HL-60 (cell line): ENCODE results near the gene GABBR2.

Experiments
- CTCF ChIP-seq: IDR thresholded peaks from one replicate; pipeline ENCODE4 v1.5.1; 2011; ENCODE audit warnings: low read length, control low read depth, inconsistent platforms; ENCODE audit not compliant: insufficient read depth
- POLR2AphosphoS5 ChIP-seq: IDR thresholded peaks from 2 replicates; pipeline ENCODE4 v1.6.1; 2012; ENCODE audit warnings: low read depth
- SPI1 ChIP-seq: IDR thresholded peaks from 2 replicates; pipeline ENCODE4 v1.6.1; 2012; ENCODE audit warnings: low read depth, mild to moderate bottlenecking, borderline replicate concordance
- TF ChIP-seq, protein P1 (sequence below): IDR thresholded peaks from 2 replicates; pipeline ENCODE4 v1.6.1; 2012; ENCODE audit warnings: low read depth; ENCODE audit not compliant: insufficient replicate concordance

DNA sequence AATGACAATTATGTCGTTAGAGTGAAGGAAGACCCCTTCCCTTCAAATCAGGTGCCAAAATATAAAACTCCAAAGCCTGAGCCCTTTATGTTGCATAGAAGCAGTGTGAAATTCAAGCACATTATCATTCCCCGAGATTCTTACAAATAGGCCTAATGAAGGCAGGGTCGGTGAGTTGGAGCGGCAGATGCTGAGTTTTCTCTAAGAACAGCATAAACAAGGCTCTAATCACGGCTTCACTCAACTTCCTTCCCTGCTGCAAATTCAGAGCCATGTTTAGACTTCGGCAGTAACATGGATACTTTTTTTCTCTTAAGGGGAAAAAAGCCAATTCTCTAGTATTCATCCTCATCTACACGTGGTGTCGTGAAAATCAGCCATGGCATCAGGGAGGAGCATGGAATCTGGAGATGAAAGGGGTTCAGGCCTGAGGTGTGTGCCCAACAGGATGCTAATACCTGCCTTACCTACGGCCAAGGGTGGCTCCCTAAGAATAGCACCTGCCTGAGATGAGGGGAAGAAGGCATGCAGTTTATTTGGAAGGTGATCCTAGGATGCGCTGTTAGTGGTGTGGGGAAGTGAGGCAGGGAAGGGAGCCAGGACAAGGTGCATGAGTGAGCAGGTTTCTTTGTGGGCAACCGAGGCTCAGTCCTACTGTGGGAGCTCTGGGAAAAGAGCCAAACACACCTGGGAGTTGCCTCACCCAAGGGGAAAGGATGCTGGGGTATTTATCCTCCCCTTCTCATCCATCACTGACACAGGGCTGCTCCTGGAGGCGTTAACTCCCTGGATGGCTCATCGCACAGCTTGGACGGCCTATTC lies 306.5 kb downstream of the GABBR2 start:
- TF ChIP-seq CTCF (no peak), SPI1 (no peak), POLR2AphosphoS5 (no peak)
- TF ChIP-seq, protein P1, sequence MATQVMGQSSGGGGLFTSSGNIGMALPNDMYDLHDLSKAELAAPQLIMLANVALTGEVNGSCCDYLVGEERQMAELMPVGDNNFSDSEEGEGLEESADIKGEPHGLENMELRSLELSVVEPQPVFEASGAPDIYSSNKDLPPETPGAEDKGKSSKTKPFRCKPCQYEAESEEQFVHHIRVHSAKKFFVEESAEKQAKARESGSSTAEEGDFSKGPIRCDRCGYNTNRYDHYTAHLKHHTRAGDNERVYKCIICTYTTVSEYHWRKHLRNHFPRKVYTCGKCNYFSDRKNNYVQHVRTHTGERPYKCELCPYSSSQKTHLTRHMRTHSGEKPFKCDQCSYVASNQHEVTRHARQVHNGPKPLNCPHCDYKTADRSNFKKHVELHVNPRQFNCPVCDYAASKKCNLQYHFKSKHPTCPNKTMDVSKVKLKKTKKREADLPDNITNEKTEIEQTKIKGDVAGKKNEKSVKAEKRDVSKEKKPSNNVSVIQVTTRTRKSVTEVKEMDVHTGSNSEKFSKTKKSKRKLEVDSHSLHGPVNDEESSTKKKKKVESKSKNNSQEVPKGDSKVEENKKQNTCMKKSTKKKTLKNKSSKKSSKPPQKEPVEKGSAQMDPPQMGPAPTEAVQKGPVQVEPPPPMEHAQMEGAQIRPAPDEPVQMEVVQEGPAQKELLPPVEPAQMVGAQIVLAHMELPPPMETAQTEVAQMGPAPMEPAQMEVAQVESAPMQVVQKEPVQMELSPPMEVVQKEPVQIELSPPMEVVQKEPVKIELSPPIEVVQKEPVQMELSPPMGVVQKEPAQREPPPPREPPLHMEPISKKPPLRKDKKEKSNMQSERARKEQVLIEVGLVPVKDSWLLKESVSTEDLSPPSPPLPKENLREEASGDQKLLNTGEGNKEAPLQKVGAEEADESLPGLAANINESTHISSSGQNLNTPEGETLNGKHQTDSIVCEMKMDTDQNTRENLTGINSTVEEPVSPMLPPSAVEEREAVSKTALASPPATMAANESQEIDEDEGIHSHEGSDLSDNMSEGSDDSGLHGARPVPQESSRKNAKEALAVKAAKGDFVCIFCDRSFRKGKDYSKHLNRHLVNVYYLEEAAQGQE, result no peak
